ENCODE measurements around the gene DIS3L2. TPM values are rescaled to one million over a fixed set of nuclear protein-coding genes. Genes with fewer than 3 reads are reported as not detected.

Gene DIS3L2
- total RNA-seq, 1 donor, result 24.9 TPM

- no peak overlapping the region for H3K4me3 ChIP-seq (ENCODE audit: low read depth, low read length)
- DNase-seq (ENCODE audit: low read depth), result no peak
- TF ChIP-seq CTCF (IDR thresholded peaks at IDR 0.05; ENCODE audit: insufficient read depth, low read length), result no peak
Observed at GRCh38 chr2:231988179-231988866, 26.8 kb downstream of the DIS3L2 start.

- TF ChIP-seq CTCF (IDR thresholded peaks at IDR 0.05; ENCODE audit: insufficient read depth, low read length), result no peak
- H3K4me3 ChIP-seq (ENCODE audit: low read depth, low read length), result no peak overlapping the region
- DNase-seq (ENCODE audit: low read depth), result no peak
Observed at GRCh38 chr2:231991664-231992063, 30.2 kb downstream of the DIS3L2 start.

GRCh38 chr2:231992888-231993287, 31.4 kb downstream of the DIS3L2 start:
- no peak overlapping the region for H3K4me3 ChIP-seq (ENCODE audit: low read depth, low read length)
- TF ChIP-seq CTCF (IDR thresholded peaks at IDR 0.05; ENCODE audit: insufficient read depth, low read length), result no peak

GRCh38 chr2:231996797-231997540, 35.5 kb downstream of the DIS3L2 start:
- DNase-seq (ENCODE audit: low read depth), result no peak
- TF ChIP-seq CTCF (IDR thresholded peaks at IDR 0.05; ENCODE audit: insufficient read depth, low read length), result no peak

More at GRCh38 chr2:231992888-231993287, 31.4 kb downstream of the DIS3L2 start:
- no peak for DNase-seq (ENCODE audit: low read depth)

GRCh38 chr2:231998046-231998445, 36.5 kb downstream of the DIS3L2 start:
- DNase-seq (ENCODE audit: low read depth), result no peak
- H3K4me3 ChIP-seq (ENCODE audit: low read depth, low read length), result no peak overlapping the region
- TF ChIP-seq CTCF (IDR thresholded peaks at IDR 0.05; ENCODE audit: insufficient read depth, low read length), result no peak

More at GRCh38 chr2:231996797-231997540, 35.5 kb downstream of the DIS3L2 start:
- H3K4me3 ChIP-seq (ENCODE audit: low read depth, low read length), result no peak overlapping the region

GRCh38 chr2:232000439-232000838, 38.9 kb downstream of the DIS3L2 start:
- no peak for TF ChIP-seq CTCF (IDR thresholded peaks at IDR 0.05; ENCODE audit: insufficient read depth, low read length)
- DNase-seq (ENCODE audit: low read depth), result no peak
- no peak overlapping the region for H3K4me3 ChIP-seq (ENCODE audit: low read depth, low read length)

All from fibroblast of the aortic adventitia (primary cell).